WTC11 (cell line): ENCODE results near the gene TEX51. TPM values are rescaled to one million over a fixed set of nuclear protein-coding genes. Genes with fewer than 3 reads are reported as not detected.
A peak's percentile ranks its signal among the peaks of the same experiment; 100 is the strongest.

Source experiments
- ATAC-seq: fragments of 200-7000 bp; cut with Tn5 transposase; 2 replicates; pipeline ENCODE4 v1.10.0; 2021; ENCODE audit warnings: mild to moderate bottlenecking, moderate library complexity
- CTCF ChIA-PET: fragments of 300-600 bp; sonication (Branson Sonifier 250); formaldehyde crosslinking; loops from one replicate; lab custom pipeline; 2021; ENCODE audit warnings: antibody characterized with exemption; lab: Charles Lee
- POLR2A ChIA-PET: fragments of 350-600 bp; sonication (Branson Sonifier 250); formaldehyde crosslinking; loops from one replicate; lab custom pipeline; 2021; ENCODE audit warnings: antibody characterized with exemption; lab: Charles Lee
- DNase-seq: peaks from one replicate; pipeline ENCODE4 v3.0.0; 2021; ENCODE audit warnings: low spot score
- H3K27ac Mint-ChIP-seq: 2 replicates; pipeline ENCODE4 v1.8.0; 2021; ENCODE audit warnings: mixed read lengths
- H3K27me3 Mint-ChIP-seq: 2 replicates; pipeline ENCODE4 v1.8.0; 2021; ENCODE audit warnings: low read depth, mild to moderate bottlenecking, moderate library complexity, mixed read lengths
- H3K36me3 Mint-ChIP-seq: 2 replicates; pipeline ENCODE4 v1.8.0; 2021; ENCODE audit warnings: mixed read lengths
- H3K4me1 Mint-ChIP-seq: 2 replicates; pipeline ENCODE4 v1.8.0; 2022; ENCODE audit warnings: mixed read lengths
- H3K4me3 Mint-ChIP-seq: 2 replicates; pipeline ENCODE4 v1.8.0; 2021; ENCODE audit warnings: mild to moderate bottlenecking, moderate library complexity, mixed read lengths
- H3K9me3 Mint-ChIP-seq: 2 replicates; pipeline ENCODE4 v1.8.0; 2021; ENCODE audit warnings: mixed read lengths
- CREM ChIP-seq: sonication (generic); formaldehyde crosslinking; IDR thresholded peaks from 2 replicates; pipeline ENCODE4 v1.8.1; 2022; ENCODE audit warnings: mild to moderate bottlenecking, missing genetic modification reagents, moderate library complexity
- FOXJ3 ChIP-seq: sonication (generic); formaldehyde crosslinking; IDR thresholded peaks from 2 replicates; pipeline ENCODE4 v1.9.0; 2021; ENCODE audit warnings: missing genetic modification reagents, mild to moderate bottlenecking, borderline replicate concordance
- FOXP1 ChIP-seq: sonication (generic); formaldehyde crosslinking; IDR thresholded peaks from 2 replicates; pipeline ENCODE4 v1.8.0; 2022; ENCODE audit warnings: missing genetic modification reagents, mild to moderate bottlenecking, moderate library complexity, borderline replicate concordance
- RELA ChIP-seq: sonication (generic); formaldehyde crosslinking; IDR thresholded peaks from 2 replicates; pipeline ENCODE4 v1.8.1; 2022; ENCODE audit warnings: missing genetic modification reagents, mild to moderate bottlenecking, borderline replicate concordance
- RORB ChIP-seq: fragments of 250-450 bp; sonication (Bioruptor Pico); IDR thresholded peaks from 2 replicates; pipeline ENCODE4 v1.9.0; 2021; ENCODE audit warnings: mild to moderate bottlenecking
- TEAD1 ChIP-seq: sonication (generic); formaldehyde crosslinking; IDR thresholded peaks from 2 replicates; pipeline ENCODE4 v1.8.0; 2022; ENCODE audit warnings: mild to moderate bottlenecking, missing genetic modification reagents
- ZNF232 ChIP-seq: sonication (generic); formaldehyde crosslinking; IDR thresholded peaks from 2 replicates; pipeline ENCODE4 v1.8.0; 2022; ENCODE audit warnings: mild to moderate bottlenecking, missing genetic modification reagents
- ZNF317 ChIP-seq: sonication (generic); formaldehyde crosslinking; IDR thresholded peaks from 2 replicates; pipeline ENCODE4 v1.8.1; 2023; ENCODE audit warnings: low read depth, mild to moderate bottlenecking, moderate library complexity, missing genetic modification reagents, borderline replicate concordance
- total RNA-seq: library from RNA; stranded (reverse); gene quantifications from 3 replicates; pipeline ENCODE4 v1.2.3, GENCODE V29; 2021
- TF ChIP-seq, protein P1 (sequence below): fragments of 250-450 bp; sonication (Bioruptor Pico); IDR thresholded peaks from 2 replicates; pipeline ENCODE4 v1.8.0; 2021; ENCODE audit warnings: mild to moderate bottlenecking
- TF ChIP-seq, protein P2 (sequence below): sonication (generic); formaldehyde crosslinking; IDR thresholded peaks from 2 replicates; pipeline ENCODE4 v1.8.1; 2023; ENCODE audit warnings: mild to moderate bottlenecking, moderate library complexity, missing genetic modification reagents
- TF ChIP-seq, protein P3 (sequence below): sonication (generic); formaldehyde crosslinking; IDR thresholded peaks from 2 replicates; pipeline ENCODE4 v1.8.1; 2022; ENCODE audit warnings: low read depth, missing genetic modification reagents, borderline replicate concordance
- TF ChIP-seq, protein P4 (sequence below): sonication (generic); formaldehyde crosslinking; IDR thresholded peaks from 2 replicates; pipeline ENCODE4 v1.8.0; 2022; ENCODE audit warnings: mild to moderate bottlenecking, missing genetic modification reagents
- TF ChIP-seq, protein P5 (sequence below): sonication (generic); formaldehyde crosslinking; IDR thresholded peaks from 2 replicates; pipeline ENCODE4 v1.8.1; 2023; ENCODE audit warnings: mild to moderate bottlenecking, missing genetic modification reagents, moderate library complexity
- TF ChIP-seq, protein P6 (sequence below): sonication (generic); formaldehyde crosslinking; IDR thresholded peaks from 2 replicates; pipeline ENCODE4 v1.8.0; 2022; ENCODE audit warnings: mild to moderate bottlenecking, missing genetic modification reagents
- TF ChIP-seq, protein P7 (sequence below): sonication (generic); formaldehyde crosslinking; conservative IDR thresholded peaks from 2 replicates; pipeline ENCODE4 v1.8.1; 2023; ENCODE audit warnings: mild to moderate bottlenecking, low read depth, missing genetic modification reagents, moderate library complexity

TEX51 gene
- total RNA-seq, 1 experiment from 2014 or later: not detected

DNA sequence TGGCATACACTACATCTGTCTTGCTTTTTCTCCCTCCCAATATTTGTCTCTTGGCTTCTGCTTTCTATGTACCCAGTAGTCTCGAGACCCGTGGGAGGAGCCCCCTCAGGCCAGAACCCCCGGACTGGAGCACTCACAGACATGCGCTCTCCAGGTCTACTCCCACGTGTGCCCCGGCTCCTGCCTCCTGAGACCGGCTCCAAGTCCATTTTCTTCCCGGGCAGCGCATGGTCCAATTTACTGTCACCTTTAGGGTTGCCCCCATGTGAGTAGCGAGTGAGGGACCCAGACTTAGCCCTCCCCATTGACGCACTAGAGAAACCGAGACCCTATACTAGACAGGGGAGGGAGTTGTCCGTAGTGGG is 11.8 kb upstream of the TEX51 start:
- ATAC-seq: no peak

DNA sequence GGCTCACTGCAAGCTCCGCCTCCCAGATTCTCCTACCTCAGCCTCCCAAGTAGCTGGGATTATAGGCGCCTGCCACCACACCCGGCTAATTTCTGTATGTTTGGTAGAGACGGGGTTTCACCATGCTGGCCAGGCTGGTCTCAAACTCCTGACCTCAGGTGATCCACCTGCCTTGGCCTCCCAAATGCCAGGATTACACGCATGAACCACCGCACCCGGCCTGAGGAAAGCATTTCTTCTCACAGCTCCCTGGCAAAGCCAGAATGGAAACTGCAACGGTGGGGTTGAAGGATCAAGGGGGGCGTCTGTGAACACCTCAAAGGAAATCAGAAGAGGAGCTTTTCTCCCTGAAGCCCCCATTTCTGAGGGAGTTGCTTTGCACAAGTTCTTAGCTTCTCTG is 11.2 kb upstream of the TEX51 start:
- Mint-ChIP-seq H3K27ac (no peak overlapping the region), H3K4me1 (peaks cover 13% of the 10 kb centered on the region), H3K36me3 (no peaks in the 10 kb centered on the region), H3K9me3 (no peaks in the 10 kb centered on the region), H3K27me3 (peaks cover 21% of the 10 kb centered on the region), H3K4me3 (no peak overlapping the region)
- ChIA-PET POLR2A (no interaction called here), CTCF (interaction anchor here (0.6 to 5.9 kb wide), 5 partner anchors 24 to 247 kb away, joined by 5 to 73 read pairs (median 9); no protein-coding TSS in a partner anchor)
- no peak for TF ChIP-seq ZNF232 (CRISPR knock-in tag)
- no peak for TF ChIP-seq RELA (CRISPR knock-in tag)
- TF ChIP-seq, protein P1, sequence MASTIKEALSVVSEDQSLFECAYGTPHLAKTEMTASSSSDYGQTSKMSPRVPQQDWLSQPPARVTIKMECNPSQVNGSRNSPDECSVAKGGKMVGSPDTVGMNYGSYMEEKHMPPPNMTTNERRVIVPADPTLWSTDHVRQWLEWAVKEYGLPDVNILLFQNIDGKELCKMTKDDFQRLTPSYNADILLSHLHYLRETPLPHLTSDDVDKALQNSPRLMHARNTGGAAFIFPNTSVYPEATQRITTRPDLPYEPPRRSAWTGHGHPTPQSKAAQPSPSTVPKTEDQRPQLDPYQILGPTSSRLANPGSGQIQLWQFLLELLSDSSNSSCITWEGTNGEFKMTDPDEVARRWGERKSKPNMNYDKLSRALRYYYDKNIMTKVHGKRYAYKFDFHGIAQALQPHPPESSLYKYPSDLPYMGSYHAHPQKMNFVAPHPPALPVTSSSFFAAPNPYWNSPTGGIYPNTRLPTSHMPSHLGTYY (CRISPR knock-in tag): no peak
- TF ChIP-seq, protein P2, sequence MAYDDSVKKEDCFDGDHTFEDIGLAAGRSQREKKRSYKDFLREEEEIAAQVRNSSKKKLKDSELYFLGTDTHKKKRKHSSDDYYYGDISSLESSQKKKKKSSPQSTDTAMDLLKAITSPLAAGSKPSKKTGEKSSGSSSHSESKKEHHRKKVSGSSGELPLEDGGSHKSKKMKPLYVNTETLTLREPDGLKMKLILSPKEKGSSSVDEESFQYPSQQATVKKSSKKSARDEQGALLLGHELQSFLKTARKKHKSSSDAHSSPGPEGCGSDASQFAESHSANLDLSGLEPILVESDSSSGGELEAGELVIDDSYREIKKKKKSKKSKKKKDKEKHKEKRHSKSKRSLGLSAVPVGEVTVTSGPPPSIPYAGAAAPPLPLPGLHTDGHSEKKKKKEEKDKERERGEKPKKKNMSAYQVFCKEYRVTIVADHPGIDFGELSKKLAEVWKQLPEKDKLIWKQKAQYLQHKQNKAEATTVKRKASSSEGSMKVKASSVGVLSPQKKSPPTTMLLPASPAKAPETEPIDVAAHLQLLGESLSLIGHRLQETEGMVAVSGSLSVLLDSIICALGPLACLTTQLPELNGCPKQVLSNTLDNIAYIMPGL (CRISPR knock-in tag): no peak
- TF ChIP-seq ZNF317 (CRISPR knock-in tag): no peak
- ATAC-seq: no peak
- DNase-seq: no peak

More for the DNA sequence above, 11.8 kb upstream of the TEX51 start:
- Mint-ChIP-seq H3K4me1 (peaks cover 13% of the 10 kb centered on the region), H3K27me3 (peaks cover 21% of the 10 kb centered on the region), H3K27ac (no peak overlapping the region)
- ChIA-PET CTCF (interaction anchor here (0.6 to 5.9 kb wide), 39 partner anchors 10 to 379 kb away, joined by 3 to 73 read pairs (median 4); partner anchors contain the start of gene BIN1), POLR2A (interaction anchor here (1.3 kb wide), 1 partner anchor 27 kb away, joined by 3 read pairs; no protein-coding TSS in a partner anchor)
- TF ChIP-seq, protein P3, sequence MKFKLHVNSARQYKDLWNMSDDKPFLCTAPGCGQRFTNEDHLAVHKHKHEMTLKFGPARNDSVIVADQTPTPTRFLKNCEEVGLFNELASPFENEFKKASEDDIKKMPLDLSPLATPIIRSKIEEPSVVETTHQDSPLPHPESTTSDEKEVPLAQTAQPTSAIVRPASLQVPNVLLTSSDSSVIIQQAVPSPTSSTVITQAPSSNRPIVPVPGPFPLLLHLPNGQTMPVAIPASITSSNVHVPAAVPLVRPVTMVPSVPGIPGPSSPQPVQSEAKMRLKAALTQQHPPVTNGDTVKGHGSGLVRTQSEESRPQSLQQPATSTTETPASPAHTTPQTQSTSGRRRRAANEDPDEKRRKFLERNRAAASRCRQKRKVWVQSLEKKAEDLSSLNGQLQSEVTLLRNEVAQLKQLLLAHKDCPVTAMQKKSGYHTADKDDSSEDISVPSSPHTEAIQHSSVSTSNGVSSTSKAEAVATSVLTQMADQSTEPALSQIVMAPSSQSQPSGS (CRISPR knock-in tag): no peak
- TF ChIP-seq FOXJ3 (CRISPR knock-in tag): no peak
- TF ChIP-seq, protein P4, sequence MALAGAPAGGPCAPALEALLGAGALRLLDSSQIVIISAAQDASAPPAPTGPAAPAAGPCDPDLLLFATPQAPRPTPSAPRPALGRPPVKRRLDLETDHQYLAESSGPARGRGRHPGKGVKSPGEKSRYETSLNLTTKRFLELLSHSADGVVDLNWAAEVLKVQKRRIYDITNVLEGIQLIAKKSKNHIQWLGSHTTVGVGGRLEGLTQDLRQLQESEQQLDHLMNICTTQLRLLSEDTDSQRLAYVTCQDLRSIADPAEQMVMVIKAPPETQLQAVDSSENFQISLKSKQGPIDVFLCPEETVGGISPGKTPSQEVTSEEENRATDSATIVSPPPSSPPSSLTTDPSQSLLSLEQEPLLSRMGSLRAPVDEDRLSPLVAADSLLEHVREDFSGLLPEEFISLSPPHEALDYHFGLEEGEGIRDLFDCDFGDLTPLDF (CRISPR knock-in tag): no peak
- TF ChIP-seq FOXP1 (CRISPR knock-in tag): no peak
- no peak for TF ChIP-seq TEAD1 (CRISPR knock-in tag)
- TF ChIP-seq, protein P5, sequence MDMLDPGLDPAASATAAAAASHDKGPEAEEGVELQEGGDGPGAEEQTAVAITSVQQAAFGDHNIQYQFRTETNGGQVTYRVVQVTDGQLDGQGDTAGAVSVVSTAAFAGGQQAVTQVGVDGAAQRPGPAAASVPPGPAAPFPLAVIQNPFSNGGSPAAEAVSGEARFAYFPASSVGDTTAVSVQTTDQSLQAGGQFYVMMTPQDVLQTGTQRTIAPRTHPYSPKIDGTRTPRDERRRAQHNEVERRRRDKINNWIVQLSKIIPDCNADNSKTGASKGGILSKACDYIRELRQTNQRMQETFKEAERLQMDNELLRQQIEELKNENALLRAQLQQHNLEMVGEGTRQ (CRISPR knock-in tag): no peak
- no peak for TF ChIP-seq CREM (CRISPR knock-in tag)
- TF ChIP-seq, protein P6, sequence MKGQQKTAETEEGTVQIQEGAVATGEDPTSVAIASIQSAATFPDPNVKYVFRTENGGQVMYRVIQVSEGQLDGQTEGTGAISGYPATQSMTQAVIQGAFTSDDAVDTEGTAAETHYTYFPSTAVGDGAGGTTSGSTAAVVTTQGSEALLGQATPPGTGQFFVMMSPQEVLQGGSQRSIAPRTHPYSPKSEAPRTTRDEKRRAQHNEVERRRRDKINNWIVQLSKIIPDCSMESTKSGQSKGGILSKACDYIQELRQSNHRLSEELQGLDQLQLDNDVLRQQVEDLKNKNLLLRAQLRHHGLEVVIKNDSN (CRISPR knock-in tag): no peak
- no peak for TF ChIP-seq RORB
- TF ChIP-seq, protein P7, sequence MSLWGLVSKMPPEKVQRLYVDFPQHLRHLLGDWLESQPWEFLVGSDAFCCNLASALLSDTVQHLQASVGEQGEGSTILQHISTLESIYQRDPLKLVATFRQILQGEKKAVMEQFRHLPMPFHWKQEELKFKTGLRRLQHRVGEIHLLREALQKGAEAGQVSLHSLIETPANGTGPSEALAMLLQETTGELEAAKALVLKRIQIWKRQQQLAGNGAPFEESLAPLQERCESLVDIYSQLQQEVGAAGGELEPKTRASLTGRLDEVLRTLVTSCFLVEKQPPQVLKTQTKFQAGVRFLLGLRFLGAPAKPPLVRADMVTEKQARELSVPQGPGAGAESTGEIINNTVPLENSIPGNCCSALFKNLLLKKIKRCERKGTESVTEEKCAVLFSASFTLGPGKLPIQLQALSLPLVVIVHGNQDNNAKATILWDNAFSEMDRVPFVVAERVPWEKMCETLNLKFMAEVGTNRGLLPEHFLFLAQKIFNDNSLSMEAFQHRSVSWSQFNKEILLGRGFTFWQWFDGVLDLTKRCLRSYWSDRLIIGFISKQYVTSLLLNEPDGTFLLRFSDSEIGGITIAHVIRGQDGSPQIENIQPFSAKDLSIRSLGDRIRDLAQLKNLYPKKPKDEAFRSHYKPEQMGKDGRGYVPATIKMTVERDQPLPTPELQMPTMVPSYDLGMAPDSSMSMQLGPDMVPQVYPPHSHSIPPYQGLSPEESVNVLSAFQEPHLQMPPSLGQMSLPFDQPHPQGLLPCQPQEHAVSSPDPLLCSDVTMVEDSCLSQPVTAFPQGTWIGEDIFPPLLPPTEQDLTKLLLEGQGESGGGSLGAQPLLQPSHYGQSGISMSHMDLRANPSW (CRISPR knock-in tag): no peak
- TF ChIP-seq, protein P2 (CRISPR knock-in tag): no peak
- TF ChIP-seq, all 79 proteins: peak for 0
- DNase-seq: no peak
- H3K36me3 Mint-ChIP-seq: no peaks in the 10 kb centered on the region
- H3K9me3 Mint-ChIP-seq: no peaks in the 10 kb centered on the region
- H3K4me3 Mint-ChIP-seq: peak overlapping the region; percentile 72; the same call in 1 of the 2 replicates
